ENCODE data around the gene COLGALT1.
"Not testable (repeated sequence)": the region's sequence is repeated elsewhere in the genome, so short reads cannot be mapped to it uniquely, and the experiment has no call there.

COLGALT1 gene

DNA sequence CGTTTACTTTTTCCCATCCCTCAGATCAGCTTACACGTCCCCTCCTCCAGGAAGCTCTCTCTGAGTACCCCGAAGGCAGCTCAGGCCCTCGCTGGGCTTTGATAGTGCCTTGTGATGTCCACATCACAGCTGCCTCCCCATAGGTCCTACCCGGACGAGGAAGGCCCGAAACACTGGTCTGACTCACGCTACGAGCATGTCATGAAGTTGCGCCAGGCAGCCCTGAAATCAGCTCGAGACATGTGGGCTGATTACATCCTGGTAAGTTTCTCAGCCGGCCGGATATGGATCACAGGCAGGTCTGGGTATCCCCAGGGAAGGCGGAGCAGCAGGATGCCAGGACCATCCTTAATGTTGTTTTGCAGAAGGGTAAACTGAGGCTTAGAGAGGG, 4.8 kb downstream of the COLGALT1 start:
- peak; percentile 85 for DNase-seq (ENCODE audit: low read depth)

GRCh38 chr19:17562097-17562496, 6.6 kb downstream of the COLGALT1 start:
- no peak for DNase-seq (ENCODE audit: low read depth)

DNA sequence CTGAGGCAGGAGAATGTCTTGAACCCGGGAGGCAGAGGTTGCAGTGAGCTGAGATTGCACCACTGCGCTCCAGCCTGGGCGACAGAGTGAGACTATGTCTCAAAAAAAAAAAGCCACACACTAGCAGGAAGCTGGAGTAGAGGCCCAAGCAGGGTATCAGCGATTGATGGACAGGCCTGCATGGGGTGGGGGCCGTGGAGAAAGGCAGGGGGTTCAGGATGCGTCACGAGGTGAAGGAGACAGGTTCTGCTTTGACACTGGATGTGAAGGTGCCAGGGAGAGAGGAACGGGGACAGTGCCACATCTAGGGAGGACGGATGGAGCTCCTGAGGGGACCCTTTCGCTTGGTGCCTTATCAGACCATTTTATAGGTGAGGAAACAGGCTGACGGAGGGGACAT, 7.1 kb downstream of the COLGALT1 start:
- no peak for DNase-seq (ENCODE audit: low read depth)

DNA sequence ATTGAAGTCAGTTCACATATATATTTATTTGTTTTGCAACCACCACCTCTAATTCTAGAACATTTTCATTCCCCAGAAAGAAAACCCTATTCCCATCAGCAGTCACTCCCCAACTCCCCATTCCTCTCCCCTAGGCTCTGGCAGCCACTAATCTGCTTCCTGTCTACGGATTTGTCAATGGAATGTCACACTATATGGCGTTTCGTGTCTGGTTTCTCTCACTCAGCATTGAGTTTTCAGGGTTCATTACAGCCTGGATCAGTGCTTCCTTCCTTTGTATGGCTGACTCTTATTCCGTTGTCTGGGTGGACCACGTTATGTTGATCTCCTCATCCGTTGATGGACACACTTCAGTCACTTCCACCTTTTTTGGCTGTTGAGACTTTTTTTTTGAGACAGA, 9.3 kb downstream of the COLGALT1 start:
- no peak for DNase-seq (ENCODE audit: low read depth)

DNA sequence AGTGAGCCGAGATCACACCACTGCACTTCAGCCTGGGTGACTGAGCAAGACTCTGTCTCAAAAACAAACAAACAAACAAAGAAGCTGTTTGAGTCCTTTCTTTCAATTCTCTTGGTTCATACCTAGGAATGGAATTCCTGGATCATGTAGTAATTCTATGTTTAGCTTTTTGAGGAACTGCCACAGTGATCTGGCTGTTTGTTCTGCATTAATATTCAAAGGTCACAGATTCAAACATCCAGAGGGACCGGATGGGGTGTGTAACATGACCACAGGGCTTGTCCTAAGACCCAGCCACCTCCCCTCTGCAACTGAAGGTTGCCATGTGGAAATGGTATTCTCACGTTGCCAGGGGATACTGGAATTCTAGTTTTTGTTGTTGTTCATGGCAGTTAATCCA, 10.2 kb downstream of the COLGALT1 start:
- no peak for DNase-seq (ENCODE audit: low read depth)

- DNase-seq (ENCODE audit: low read depth): no peak
These were observed 12.5 kb downstream of the COLGALT1 start for GRCh38 chr19:17567940-17568339.

- not testable (repeated sequence) for DNase-seq (ENCODE audit: low read depth)
These were observed 14.8 kb downstream of the COLGALT1 start for GRCh38 chr19:17570291-17570690.

DNA sequence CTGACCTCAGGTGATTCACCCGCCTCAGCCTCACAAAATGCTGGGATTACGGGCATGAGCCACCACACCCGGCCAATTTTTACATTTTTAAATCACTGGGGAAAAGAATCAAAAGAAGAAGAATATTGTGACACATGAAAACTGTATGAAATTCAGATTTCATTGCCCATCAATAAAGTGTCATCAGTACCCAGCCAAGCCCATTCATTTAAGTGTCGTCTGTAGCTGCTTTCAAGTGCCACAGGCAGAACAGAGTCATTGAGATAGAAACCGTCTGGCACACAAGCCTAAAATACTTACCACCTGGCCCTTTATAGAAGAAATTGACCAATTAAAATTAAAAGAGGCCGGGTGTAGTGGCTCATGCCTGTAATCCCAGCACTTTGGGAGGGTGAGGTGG, 15.3 kb downstream of the COLGALT1 start:
- no peak for DNase-seq (ENCODE audit: low read depth)

GRCh38 chr19:17572638-17573037, 17.2 kb downstream of the COLGALT1 start:
- DNase-seq (ENCODE audit: low read depth): no peak

GRCh38 chr19:17575871-17576757, 20.7 kb downstream of the COLGALT1 start:
- no peak for DNase-seq (ENCODE audit: low read depth)

- DNase-seq (ENCODE audit: low read depth): no peak
These were observed 21.5 kb downstream of the COLGALT1 start for GRCh38 chr19:17576758-17577456.

GRCh38 chr19:17577457-17578097, 22.1 kb downstream of the COLGALT1 start:
- no peak for DNase-seq (ENCODE audit: low read depth)

GRCh38 chr19:17579661-17580244, 24.3 kb downstream of the COLGALT1 start:
- DNase-seq (ENCODE audit: low read depth): no peak

- DNase-seq (ENCODE audit: low read depth): no peak
These were observed 25.2 kb downstream of the COLGALT1 start for GRCh38 chr19:17580470-17581144.

- DNase-seq (ENCODE audit: low read depth): no peak
These were observed 25.9 kb downstream of the COLGALT1 start for GRCh38 chr19:17581211-17581874.

- DNase-seq (ENCODE audit: low read depth): no peak
These were observed 27.2 kb downstream of the COLGALT1 start for GRCh38 chr19:17582613-17583012.

- DNase-seq (ENCODE audit: low read depth): no peak
These were observed 28.7 kb downstream of the COLGALT1 start for GRCh38 chr19:17584132-17584531.

DNA sequence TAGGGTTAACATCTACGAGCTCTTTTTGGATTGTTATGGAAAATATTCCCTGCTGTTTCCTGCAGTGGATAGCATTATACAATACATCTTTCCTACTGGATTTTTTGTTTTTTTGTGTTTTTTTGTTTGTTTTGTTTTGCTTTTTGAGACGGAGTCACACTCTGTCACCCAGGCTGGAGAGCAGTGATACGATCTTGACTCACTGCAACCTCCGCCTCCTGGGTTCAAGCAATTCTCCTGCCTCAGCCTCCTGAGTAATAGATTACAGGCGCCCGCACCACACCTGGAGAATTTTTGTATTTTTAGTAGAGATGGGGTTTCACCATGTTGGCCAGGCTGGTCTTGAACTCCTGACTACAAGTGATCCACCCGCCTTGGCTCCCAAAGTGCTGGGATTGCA, 29.9 kb downstream of the COLGALT1 start:
- DNase-seq (ENCODE audit: low read depth): not testable (repeated sequence)

DNA sequence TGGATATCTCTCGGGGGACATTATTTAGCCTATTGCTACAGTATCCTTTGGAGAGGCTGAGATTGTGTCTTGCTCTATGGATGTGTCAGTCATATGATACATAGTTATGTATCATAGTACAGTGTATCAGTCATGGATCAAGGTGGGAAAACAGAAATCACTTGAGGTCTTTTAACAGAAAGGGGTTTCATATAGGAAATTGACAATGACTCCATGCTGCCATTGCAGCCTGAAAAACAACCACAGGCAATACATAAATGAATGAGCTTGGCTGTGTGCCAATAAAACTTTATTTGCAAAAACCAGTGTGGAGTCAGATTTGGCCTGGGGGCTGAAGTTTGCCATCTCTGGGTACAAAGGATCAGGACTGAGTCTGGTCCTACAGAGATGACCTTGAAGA, 35.4 kb downstream of the COLGALT1 start:
- DNase-seq (ENCODE audit: low read depth): no peak

DNA sequence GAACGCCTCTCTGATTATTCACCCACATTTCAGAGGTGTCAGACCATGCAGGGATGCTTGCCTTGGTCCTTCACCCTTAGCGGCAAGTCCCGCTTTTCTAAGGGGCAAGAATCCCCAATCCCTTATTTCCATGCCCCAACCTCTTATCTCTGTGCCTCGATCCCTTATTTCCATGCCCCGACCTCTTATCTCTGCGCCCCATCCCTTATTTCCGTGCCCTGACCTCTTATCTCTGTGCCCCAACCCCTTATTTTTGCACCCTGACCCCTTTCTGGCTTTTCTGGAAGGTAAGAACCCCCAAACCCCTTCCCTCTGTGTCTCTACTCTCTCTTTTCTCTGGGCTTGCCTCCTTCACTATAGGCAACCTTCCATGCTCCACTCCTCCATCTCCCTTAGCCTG, 38.8 kb downstream of the COLGALT1 start:
- not testable (repeated sequence) for DNase-seq (ENCODE audit: low read depth)

DNA sequence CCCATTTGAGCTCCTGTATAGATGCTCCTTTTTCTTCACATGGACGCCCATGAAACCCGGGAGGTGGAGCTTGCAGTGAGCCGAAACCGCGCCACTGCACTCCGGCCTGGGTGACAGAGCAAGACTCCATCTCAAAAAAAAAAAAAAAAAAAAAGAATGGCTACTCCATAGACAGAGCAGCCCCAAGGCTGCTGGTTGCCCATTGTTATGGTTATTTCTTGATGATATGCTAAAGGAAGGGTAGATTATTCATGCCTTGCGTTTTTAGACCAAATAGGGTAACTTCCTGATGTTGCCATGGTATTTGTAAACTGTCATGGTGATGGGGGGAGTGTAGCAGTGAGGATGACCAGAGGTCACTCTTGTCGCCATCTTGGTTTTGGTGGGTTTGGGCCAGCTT, 42.6 kb downstream of the COLGALT1 start:
- not testable (repeated sequence) for DNase-seq (ENCODE audit: low read depth)
